Measurements from ENCODE around the gene TMEM39B.
A peak's percentile ranks its signal among the peaks of the same experiment; 100 is the strongest.

TMEM39B gene

GRCh38 chr1:32128479-32128878 lies 55.7 kb downstream of the TMEM39B start:
- TF ChIP-seq CEBPB (IDR thresholded peaks at IDR 0.05) (no peak), TCF12 (IDR thresholded peaks at IDR 0.05; ENCODE audit: low read depth) (no peak), TEAD4 (IDR thresholded peaks at IDR 0.05) (no peak), EGR1 (IDR thresholded peaks at IDR 0.05) (no peak), FOXM1 (IDR thresholded peaks at IDR 0.05; ENCODE audit: borderline replicate concordance, low read depth) (no peak), TAF1 (IDR thresholded peaks at IDR 0.05; ENCODE audit: low read depth) (no peak)

DNA sequence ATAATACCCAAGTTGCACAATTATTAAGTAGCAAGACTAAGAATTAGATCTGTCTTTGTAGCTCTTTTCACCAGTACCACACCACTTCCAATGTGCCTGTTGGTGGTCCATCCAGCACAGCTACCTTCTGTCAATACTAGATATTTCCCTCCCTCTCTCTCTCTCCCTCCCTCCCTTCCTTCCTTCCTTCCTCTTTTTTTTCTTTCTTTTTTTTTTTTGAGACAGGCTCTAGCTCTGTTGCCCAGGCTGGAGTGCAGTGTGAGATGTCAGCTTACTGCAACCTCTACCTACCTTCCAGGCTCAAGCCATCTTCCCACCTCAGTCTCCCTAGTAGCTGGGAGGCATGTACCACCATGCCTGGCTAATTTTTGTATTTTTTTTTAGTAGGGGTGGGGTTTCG lies 56.2 kb downstream of the TMEM39B start:
- TF ChIP-seq CREB1 (IDR thresholded peaks at IDR 0.05; ENCODE audit: low read depth) (no peak), EGR1 (IDR thresholded peaks at IDR 0.05) (no peak), YY1 (IDR thresholded peaks at IDR 0.05; ENCODE audit: low read depth) (no peak), EP300 (IDR thresholded peaks at IDR 0.05; ENCODE audit: borderline replicate concordance) (no peak), TAF1 (IDR thresholded peaks at IDR 0.05; ENCODE audit: low read depth) (no peak), NFIC (IDR thresholded peaks at IDR 0.05) (no peak), TEAD4 (IDR thresholded peaks at IDR 0.05) (no peak), TCF12 (IDR thresholded peaks at IDR 0.05; ENCODE audit: low read depth) (no peak), ZBTB7A (IDR thresholded peaks at IDR 0.05; ENCODE audit: low read depth) (no peak)
- TF ChIP-seq, protein P1, sequence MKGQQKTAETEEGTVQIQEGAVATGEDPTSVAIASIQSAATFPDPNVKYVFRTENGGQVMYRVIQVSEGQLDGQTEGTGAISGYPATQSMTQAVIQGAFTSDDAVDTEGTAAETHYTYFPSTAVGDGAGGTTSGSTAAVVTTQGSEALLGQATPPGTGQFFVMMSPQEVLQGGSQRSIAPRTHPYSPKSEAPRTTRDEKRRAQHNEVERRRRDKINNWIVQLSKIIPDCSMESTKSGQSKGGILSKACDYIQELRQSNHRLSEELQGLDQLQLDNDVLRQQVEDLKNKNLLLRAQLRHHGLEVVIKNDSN (IDR thresholded peaks at IDR 0.05): no peak
- TF ChIP-seq, protein P2, sequence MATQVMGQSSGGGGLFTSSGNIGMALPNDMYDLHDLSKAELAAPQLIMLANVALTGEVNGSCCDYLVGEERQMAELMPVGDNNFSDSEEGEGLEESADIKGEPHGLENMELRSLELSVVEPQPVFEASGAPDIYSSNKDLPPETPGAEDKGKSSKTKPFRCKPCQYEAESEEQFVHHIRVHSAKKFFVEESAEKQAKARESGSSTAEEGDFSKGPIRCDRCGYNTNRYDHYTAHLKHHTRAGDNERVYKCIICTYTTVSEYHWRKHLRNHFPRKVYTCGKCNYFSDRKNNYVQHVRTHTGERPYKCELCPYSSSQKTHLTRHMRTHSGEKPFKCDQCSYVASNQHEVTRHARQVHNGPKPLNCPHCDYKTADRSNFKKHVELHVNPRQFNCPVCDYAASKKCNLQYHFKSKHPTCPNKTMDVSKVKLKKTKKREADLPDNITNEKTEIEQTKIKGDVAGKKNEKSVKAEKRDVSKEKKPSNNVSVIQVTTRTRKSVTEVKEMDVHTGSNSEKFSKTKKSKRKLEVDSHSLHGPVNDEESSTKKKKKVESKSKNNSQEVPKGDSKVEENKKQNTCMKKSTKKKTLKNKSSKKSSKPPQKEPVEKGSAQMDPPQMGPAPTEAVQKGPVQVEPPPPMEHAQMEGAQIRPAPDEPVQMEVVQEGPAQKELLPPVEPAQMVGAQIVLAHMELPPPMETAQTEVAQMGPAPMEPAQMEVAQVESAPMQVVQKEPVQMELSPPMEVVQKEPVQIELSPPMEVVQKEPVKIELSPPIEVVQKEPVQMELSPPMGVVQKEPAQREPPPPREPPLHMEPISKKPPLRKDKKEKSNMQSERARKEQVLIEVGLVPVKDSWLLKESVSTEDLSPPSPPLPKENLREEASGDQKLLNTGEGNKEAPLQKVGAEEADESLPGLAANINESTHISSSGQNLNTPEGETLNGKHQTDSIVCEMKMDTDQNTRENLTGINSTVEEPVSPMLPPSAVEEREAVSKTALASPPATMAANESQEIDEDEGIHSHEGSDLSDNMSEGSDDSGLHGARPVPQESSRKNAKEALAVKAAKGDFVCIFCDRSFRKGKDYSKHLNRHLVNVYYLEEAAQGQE (IDR thresholded peaks at IDR 0.05; ENCODE audit: low read depth): no peak
- TF ChIP-seq, protein P3, sequence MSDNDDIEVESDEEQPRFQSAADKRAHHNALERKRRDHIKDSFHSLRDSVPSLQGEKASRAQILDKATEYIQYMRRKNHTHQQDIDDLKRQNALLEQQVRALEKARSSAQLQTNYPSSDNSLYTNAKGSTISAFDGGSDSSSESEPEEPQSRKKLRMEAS (IDR thresholded peaks at IDR 0.05): no peak

- no peak for TF ChIP-seq NFIC (IDR thresholded peaks at IDR 0.05)
- TF ChIP-seq TAF1 (IDR thresholded peaks at IDR 0.05; ENCODE audit: low read depth): no peak
- TF ChIP-seq, protein P3 (IDR thresholded peaks at IDR 0.05): no peak
Observed at GRCh38 chr1:32137111-32137510, 64.4 kb downstream of the TMEM39B start.

DNA sequence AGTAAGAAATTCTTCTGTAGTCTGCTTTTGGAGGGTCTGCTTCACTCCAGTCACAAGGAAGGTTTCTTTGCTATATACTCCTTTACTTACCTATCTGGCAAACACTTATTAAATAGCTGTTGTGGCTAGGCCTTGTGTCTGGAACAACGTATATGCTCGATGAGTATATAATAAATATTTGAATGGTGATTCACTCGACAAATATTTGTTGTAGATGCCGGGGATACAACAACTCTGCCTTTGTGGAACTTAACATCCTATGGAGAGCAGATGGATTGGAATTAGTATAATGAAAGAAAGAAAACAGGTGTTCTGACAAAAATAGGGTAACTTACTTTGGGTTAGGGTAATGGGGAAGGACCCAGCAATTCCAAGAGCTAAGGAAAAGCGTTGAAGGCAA lies 66.2 kb downstream of the TMEM39B start:
- TF ChIP-seq EP300 (IDR thresholded peaks at IDR 0.05; ENCODE audit: borderline replicate concordance) (no peak), TEAD4 (IDR thresholded peaks at IDR 0.05) (peak; percentile 57; the same call in 1 of the 2 replicates)

DNA sequence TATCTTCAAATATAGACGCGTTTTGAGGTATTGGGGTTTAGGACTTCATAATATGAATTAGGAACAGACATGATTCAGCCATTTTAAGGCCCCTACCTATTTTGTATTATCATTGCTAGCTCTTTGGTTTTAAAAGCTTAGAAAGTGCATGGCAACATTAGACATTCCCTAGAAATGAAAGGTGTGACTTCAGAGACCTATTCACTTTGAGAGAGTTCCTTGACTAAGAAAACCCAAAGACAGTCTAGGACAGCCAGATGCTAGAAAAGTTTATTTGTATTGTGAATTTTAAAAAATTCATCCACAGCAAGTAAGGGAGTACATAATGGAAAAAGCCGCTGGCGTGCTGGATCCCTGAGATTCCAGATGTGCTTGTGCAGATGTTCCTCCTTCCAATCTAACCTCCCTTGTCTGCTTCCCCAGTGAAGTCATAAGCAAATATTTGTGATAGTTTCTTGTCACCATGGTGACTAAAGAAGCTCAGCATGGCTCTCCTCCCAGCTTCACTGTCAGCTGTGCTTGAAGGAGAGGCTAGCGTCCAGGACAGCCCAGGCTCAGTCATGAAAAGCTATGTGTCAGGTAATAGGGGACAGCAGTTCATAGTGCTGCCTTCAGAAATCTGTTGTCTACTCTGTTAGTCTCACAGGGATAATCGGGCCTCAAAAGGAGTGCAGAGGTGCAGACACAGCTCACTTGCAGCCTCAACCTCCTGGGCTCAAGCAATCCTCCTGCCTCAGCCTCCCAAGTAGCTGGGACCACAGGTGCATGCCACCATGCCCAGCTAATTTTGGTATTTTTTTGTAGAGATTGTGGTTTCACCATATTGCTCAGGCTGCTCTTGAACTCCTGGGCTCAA lies 69.9 kb downstream of the TMEM39B start:
- no peak for TF ChIP-seq TCF12 (IDR thresholded peaks at IDR 0.05; ENCODE audit: low read depth)
- no peak for TF ChIP-seq CREB1 (IDR thresholded peaks at IDR 0.05; ENCODE audit: low read depth)
- no peak for TF ChIP-seq RAD21 (IDR thresholded peaks at IDR 0.05; ENCODE audit: low read depth)
- TF ChIP-seq, protein P1 (IDR thresholded peaks at IDR 0.05): no peak
- TF ChIP-seq, protein P2 (IDR thresholded peaks at IDR 0.05; ENCODE audit: low read depth): no peak
- TF ChIP-seq ZBTB7A (IDR thresholded peaks at IDR 0.05; ENCODE audit: low read depth): no peak
- TF ChIP-seq TAF1 (IDR thresholded peaks at IDR 0.05; ENCODE audit: low read depth): no peak
- no peak for TF ChIP-seq TEAD4 (IDR thresholded peaks at IDR 0.05)
- no peak for TF ChIP-seq FOXM1 (IDR thresholded peaks at IDR 0.05; ENCODE audit: borderline replicate concordance, low read depth)
- TF ChIP-seq CEBPB (IDR thresholded peaks at IDR 0.05): no peak
- TF ChIP-seq NFIC (IDR thresholded peaks at IDR 0.05): no peak
- TF ChIP-seq YY1 (IDR thresholded peaks at IDR 0.05; ENCODE audit: low read depth): no peak
- TF ChIP-seq, protein P3 (IDR thresholded peaks at IDR 0.05): no peak
- no peak for TF ChIP-seq EGR1 (IDR thresholded peaks at IDR 0.05)
- no peak for TF ChIP-seq EP300 (IDR thresholded peaks at IDR 0.05; ENCODE audit: borderline replicate concordance)

DNA sequence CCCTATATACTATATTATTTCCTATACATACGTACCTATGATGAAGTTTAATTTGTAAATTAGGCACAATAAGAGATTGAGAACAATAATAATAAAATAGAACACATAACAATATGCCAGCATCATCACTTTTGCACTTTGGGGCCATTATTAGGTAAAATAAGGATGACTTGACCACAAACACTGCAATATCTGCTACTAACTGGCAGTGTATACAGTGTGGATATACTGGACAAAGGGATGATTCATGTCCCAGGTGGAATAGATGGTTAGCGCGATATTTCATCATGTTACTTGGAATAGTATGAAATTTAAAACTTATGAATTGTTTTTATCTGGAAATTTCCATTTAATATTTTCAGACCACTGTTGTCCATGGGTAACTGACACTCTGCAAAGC lies 71.3 kb downstream of the TMEM39B start:
- TF ChIP-seq RAD21 (IDR thresholded peaks at IDR 0.05; ENCODE audit: low read depth) (no peak), TCF12 (IDR thresholded peaks at IDR 0.05; ENCODE audit: low read depth) (no peak), YY1 (IDR thresholded peaks at IDR 0.05; ENCODE audit: low read depth) (no peak), TEAD4 (IDR thresholded peaks at IDR 0.05) (no peak), ZBTB7A (IDR thresholded peaks at IDR 0.05; ENCODE audit: low read depth) (no peak), CREB1 (IDR thresholded peaks at IDR 0.05; ENCODE audit: low read depth) (no peak), EP300 (IDR thresholded peaks at IDR 0.05; ENCODE audit: borderline replicate concordance) (no peak), TAF1 (IDR thresholded peaks at IDR 0.05; ENCODE audit: low read depth) (no peak)
- TF ChIP-seq, protein P2 (IDR thresholded peaks at IDR 0.05; ENCODE audit: low read depth): no peak
- TF ChIP-seq, protein P3 (IDR thresholded peaks at IDR 0.05): no peak

Measured in Ishikawa (cell line).